OCI-LY3 (cell line): Measurements from ENCODE around the gene SARDH.

Experiments used
- EZH2phosphoT487 ChIP-seq: fragments of 200-600 bp; shearing (Covaris generic); IDR thresholded peaks from 2 replicates; pipeline ENCODE4 v1.6.1; 2018; ENCODE audit warnings: antibody characterized with exemption, mixed run types, low read depth
- TF ChIP-seq, protein P1 (sequence below): fragments of 200-600, 300-600 bp; sonication (generic); IDR thresholded peaks from 2 replicates; pipeline ENCODE4 v1.5.1; 2014; ENCODE audit warnings: antibody characterized with exemption, low read length, low read depth

GRCh38 chr9:133735931-133736330 lies 2.2 kb downstream of the SARDH start:
- TF ChIP-seq, protein P1, sequence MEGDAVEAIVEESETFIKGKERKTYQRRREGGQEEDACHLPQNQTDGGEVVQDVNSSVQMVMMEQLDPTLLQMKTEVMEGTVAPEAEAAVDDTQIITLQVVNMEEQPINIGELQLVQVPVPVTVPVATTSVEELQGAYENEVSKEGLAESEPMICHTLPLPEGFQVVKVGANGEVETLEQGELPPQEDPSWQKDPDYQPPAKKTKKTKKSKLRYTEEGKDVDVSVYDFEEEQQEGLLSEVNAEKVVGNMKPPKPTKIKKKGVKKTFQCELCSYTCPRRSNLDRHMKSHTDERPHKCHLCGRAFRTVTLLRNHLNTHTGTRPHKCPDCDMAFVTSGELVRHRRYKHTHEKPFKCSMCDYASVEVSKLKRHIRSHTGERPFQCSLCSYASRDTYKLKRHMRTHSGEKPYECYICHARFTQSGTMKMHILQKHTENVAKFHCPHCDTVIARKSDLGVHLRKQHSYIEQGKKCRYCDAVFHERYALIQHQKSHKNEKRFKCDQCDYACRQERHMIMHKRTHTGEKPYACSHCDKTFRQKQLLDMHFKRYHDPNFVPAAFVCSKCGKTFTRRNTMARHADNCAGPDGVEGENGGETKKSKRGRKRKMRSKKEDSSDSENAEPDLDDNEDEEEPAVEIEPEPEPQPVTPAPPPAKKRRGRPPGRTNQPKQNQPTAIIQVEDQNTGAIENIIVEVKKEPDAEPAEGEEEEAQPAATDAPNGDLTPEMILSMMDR: no peak
- no peak for TF ChIP-seq EZH2phosphoT487
